ENCODE data around the gene NINL.
A peak's percentile ranks its signal among the peaks of the same experiment; 100 is the strongest.
"Not testable (repeated sequence)": the region's sequence is repeated elsewhere in the genome, so short reads cannot be mapped to it uniquely, and the experiment has no call there.

NINL gene

GRCh38 chr20:25476106-25477013 lies 109.0 kb downstream of the NINL start:
- Histone ChIP-seq H3K4ac (ENCODE audit: low read length) (no peak overlapping the region), H3K27ac (replicated peaks; ENCODE audit: low read length) (no peak overlapping the region), H3K9me3 (replicated peaks in 1 of 2; ENCODE audit: control insufficient read depth in 2 of 2, insufficient read depth in 1 of 2, low read depth in 1 of 2, low read length in 2 of 2) (peaks cover 0 to 2% of the 10 kb centered on the region in 2 donors), H3K9ac (ENCODE audit: low read depth, low read length, poor library complexity) (peak overlapping the region; percentile 68), H3K4me1 (ENCODE audit: control insufficient read depth in 2 of 2, insufficient read depth in 1 of 2, low read depth in 1 of 2, low read length in 2 of 2) (no peaks in the 10 kb centered on the region), H4K8ac (ENCODE audit: low read depth, low read length) (no peak overlapping the region), H3K4me3 (ENCODE audit: low read length in 2 of 2) (no peak overlapping the region), H2BK12ac (ENCODE audit: low read length) (no peak overlapping the region), H2AK5ac (ENCODE audit: low read depth, low read length) (no peak overlapping the region), H2BK5ac (ENCODE audit: low read length) (no peak overlapping the region), H3K18ac (ENCODE audit: low read length) (no peak overlapping the region), H3K23ac (ENCODE audit: low read depth, low read length, poor library complexity) (peak overlapping the region; percentile 27), H2BK15ac (ENCODE audit: low read length) (no peak overlapping the region), H2AFZ (ENCODE audit: low read length) (no peak overlapping the region), H3K79me1 (ENCODE audit: low read depth, low read length) (no peaks in the 10 kb centered on the region), H3K27me3 (ENCODE audit: control insufficient read depth in 3 of 3, insufficient read depth in 3 of 3, low read depth in 1 of 3, low read length in 3 of 3) (peaks cover 0 to 1% (median 0%) of the 10 kb centered on the region in 3 experiments), H3K14ac (ENCODE audit: low read length) (no peak overlapping the region), H3K36me3 (replicated peaks in 1 of 2; ENCODE audit: control insufficient read depth in 2 of 2, insufficient read depth in 2 of 2, low read length in 2 of 2) (peaks cover 18 to 91% of the 10 kb centered on the region in 2 donors), H3K4me2 (ENCODE audit: insufficient read depth, low read length, poor library complexity, severe bottlenecking) (no peak overlapping the region), H2BK120ac (ENCODE audit: low read depth, low read length) (no peak overlapping the region), H4K91ac (ENCODE audit: low read depth, low read length, poor library complexity) (no peak overlapping the region)
- WGBS, 2 donors (ENCODE audit: extremely low coverage in 2 of 2, insufficient read length in 2 of 2, insufficient replicate concordance in 1 of 2), result no CpG with 5 or more reads among the region's 52 CpGs
- no peak for DNase-seq (ENCODE audit: low spot score)

- H2AK5ac ChIP-seq (ENCODE audit: low read depth, low read length); H3K4ac ChIP-seq (ENCODE audit: low read length); H2BK15ac ChIP-seq (ENCODE audit: low read length); H3K79me1 ChIP-seq (ENCODE audit: low read depth, low read length); H3K9ac ChIP-seq (ENCODE audit: low read depth, low read length, poor library complexity); H4K91ac ChIP-seq (ENCODE audit: low read depth, low read length, poor library complexity); H2BK120ac ChIP-seq (ENCODE audit: low read depth, low read length); H3K4me2 ChIP-seq (ENCODE audit: insufficient read depth, low read length, poor library complexity, severe bottlenecking); H2BK12ac ChIP-seq (ENCODE audit: low read length); H2AFZ ChIP-seq (ENCODE audit: low read length); DNase-seq (ENCODE audit: low spot score); H3K18ac ChIP-seq (ENCODE audit: low read length); H3K23ac ChIP-seq (ENCODE audit: low read depth, low read length, poor library complexity); H3K9me3 ChIP-seq (replicated peaks in 1 of 2; ENCODE audit: control insufficient read depth in 2 of 2, insufficient read depth in 1 of 2, low read depth in 1 of 2, low read length in 2 of 2); H3K14ac ChIP-seq (ENCODE audit: low read length); H2BK5ac ChIP-seq (ENCODE audit: low read length); H3K4me3 ChIP-seq (ENCODE audit: low read length in 2 of 2); H3K27ac ChIP-seq (replicated peaks; ENCODE audit: low read length); H3K27me3 ChIP-seq (ENCODE audit: control insufficient read depth in 3 of 3, insufficient read depth in 3 of 3, low read depth in 1 of 3, low read length in 3 of 3); H3K4me1 ChIP-seq (ENCODE audit: control insufficient read depth in 2 of 2, insufficient read depth in 1 of 2, low read depth in 1 of 2, low read length in 2 of 2); H4K8ac ChIP-seq (ENCODE audit: low read depth, low read length): not testable (repeated sequence)
- H3K36me3 ChIP-seq (replicated peaks in 1 of 2; ENCODE audit: control insufficient read depth in 2 of 2, insufficient read depth in 2 of 2, low read length in 2 of 2), result peaks cover 17 to 90% of the 10 kb centered on the region in 2 donors
- WGBS, 2 donors (ENCODE audit: extremely low coverage in 2 of 2, insufficient read length in 2 of 2, insufficient replicate concordance in 1 of 2), result no CpG with 5 or more reads among the region's 2 CpGs
Measured at GRCh38 chr20:25473297-25473696, 112.0 kb downstream of the NINL start.

- Histone ChIP-seq H3K4me3 (ENCODE audit: low read length in 2 of 2) (no peak overlapping the region), H3K4me2 (ENCODE audit: insufficient read depth, low read length, poor library complexity, severe bottlenecking) (no peak overlapping the region), H4K91ac (ENCODE audit: low read depth, low read length, poor library complexity) (no peak overlapping the region), H3K79me1 (ENCODE audit: low read depth, low read length) (no peaks in the 10 kb centered on the region), H3K9ac (ENCODE audit: low read depth, low read length, poor library complexity) (no peak overlapping the region), H3K36me3 (replicated peaks in 1 of 2; ENCODE audit: control insufficient read depth in 2 of 2, insufficient read depth in 2 of 2, low read length in 2 of 2) (peaks cover 21 to 92% of the 10 kb centered on the region in 2 donors), H3K27me3 (ENCODE audit: control insufficient read depth in 3 of 3, insufficient read depth in 3 of 3, low read depth in 1 of 3, low read length in 3 of 3) (peaks cover 0 to 1% (median 0%) of the 10 kb centered on the region in 3 experiments), H3K4ac (ENCODE audit: low read length) (no peak overlapping the region), H2AK5ac (ENCODE audit: low read depth, low read length) (no peak overlapping the region), H2AFZ (ENCODE audit: low read length) (no peak overlapping the region), H3K4me1 (ENCODE audit: control insufficient read depth in 2 of 2, insufficient read depth in 1 of 2, low read depth in 1 of 2, low read length in 2 of 2) (no peaks in the 10 kb centered on the region), H2BK12ac (ENCODE audit: low read length) (no peak overlapping the region), H3K14ac (ENCODE audit: low read length) (no peak overlapping the region), H2BK5ac (ENCODE audit: low read length) (no peak overlapping the region), H3K27ac (replicated peaks; ENCODE audit: low read length) (no peak overlapping the region), H2BK120ac (ENCODE audit: low read depth, low read length) (no peak overlapping the region), H3K18ac (ENCODE audit: low read length) (no peak overlapping the region), H2BK15ac (ENCODE audit: low read length) (no peak overlapping the region), H3K23ac (ENCODE audit: low read depth, low read length, poor library complexity) (no peak overlapping the region), H3K9me3 (replicated peaks in 1 of 2; ENCODE audit: control insufficient read depth in 2 of 2, insufficient read depth in 1 of 2, low read depth in 1 of 2, low read length in 2 of 2) (no peaks in the 10 kb centered on the region), H4K8ac (ENCODE audit: low read depth, low read length) (no peak overlapping the region)
- WGBS, 2 donors (ENCODE audit: extremely low coverage in 2 of 2, insufficient read length in 2 of 2, insufficient replicate concordance in 1 of 2), result no CpG with 5 or more reads among the region's 7 CpGs
- DNase-seq (ENCODE audit: low spot score), result no peak
Measured at GRCh38 chr20:25471020-25471419, 114.3 kb downstream of the NINL start.

- Histone ChIP-seq H2BK15ac (ENCODE audit: low read length) (no peak overlapping the region), H3K36me3 (replicated peaks in 1 of 2; ENCODE audit: control insufficient read depth in 2 of 2, insufficient read depth in 2 of 2, low read length in 2 of 2) (peaks cover 24 to 93% of the 10 kb centered on the region in 2 donors), H3K4me1 (ENCODE audit: control insufficient read depth in 2 of 2, insufficient read depth in 1 of 2, low read depth in 1 of 2, low read length in 2 of 2) (no peaks in the 10 kb centered on the region), H3K79me1 (ENCODE audit: low read depth, low read length) (no peaks in the 10 kb centered on the region), H3K4ac (ENCODE audit: low read length) (no peak overlapping the region), H3K27ac (replicated peaks; ENCODE audit: low read length) (no peak overlapping the region), H2AK5ac (ENCODE audit: low read depth, low read length) (no peak overlapping the region), H2BK120ac (ENCODE audit: low read depth, low read length) (no peak overlapping the region), H2BK5ac (ENCODE audit: low read length) (no peak overlapping the region), H4K91ac (ENCODE audit: low read depth, low read length, poor library complexity) (no peak overlapping the region), H3K23ac (ENCODE audit: low read depth, low read length, poor library complexity) (no peak overlapping the region), H2AFZ (ENCODE audit: low read length) (no peak overlapping the region), H3K27me3 (ENCODE audit: control insufficient read depth in 3 of 3, insufficient read depth in 3 of 3, low read depth in 1 of 3, low read length in 3 of 3) (peaks cover 0 to 1% (median 0%) of the 10 kb centered on the region in 3 experiments), H3K9me3 (replicated peaks in 1 of 2; ENCODE audit: control insufficient read depth in 2 of 2, insufficient read depth in 1 of 2, low read depth in 1 of 2, low read length in 2 of 2) (no peaks in the 10 kb centered on the region), H3K4me2 (ENCODE audit: insufficient read depth, low read length, poor library complexity, severe bottlenecking) (no peak overlapping the region), H4K8ac (ENCODE audit: low read depth, low read length) (no peak overlapping the region), H3K18ac (ENCODE audit: low read length) (no peak overlapping the region), H3K4me3 (ENCODE audit: low read length in 2 of 2) (no peak overlapping the region), H3K9ac (ENCODE audit: low read depth, low read length, poor library complexity) (no peak overlapping the region), H3K14ac (ENCODE audit: low read length) (no peak overlapping the region), H2BK12ac (ENCODE audit: low read length) (no peak overlapping the region)
- no CpG with 5 or more reads among the region's 13 CpGs for WGBS, 2 donors (ENCODE audit: extremely low coverage in 2 of 2, insufficient read length in 2 of 2, insufficient replicate concordance in 1 of 2)
- DNase-seq (ENCODE audit: low spot score), result peak; percentile 23
Measured at GRCh38 chr20:25470045-25470444, 115.3 kb downstream of the NINL start.

Measured in neuronal stem cell (in vitro differentiated cells).